ENCODE measurements around the gene BTBD9.

DNA sequence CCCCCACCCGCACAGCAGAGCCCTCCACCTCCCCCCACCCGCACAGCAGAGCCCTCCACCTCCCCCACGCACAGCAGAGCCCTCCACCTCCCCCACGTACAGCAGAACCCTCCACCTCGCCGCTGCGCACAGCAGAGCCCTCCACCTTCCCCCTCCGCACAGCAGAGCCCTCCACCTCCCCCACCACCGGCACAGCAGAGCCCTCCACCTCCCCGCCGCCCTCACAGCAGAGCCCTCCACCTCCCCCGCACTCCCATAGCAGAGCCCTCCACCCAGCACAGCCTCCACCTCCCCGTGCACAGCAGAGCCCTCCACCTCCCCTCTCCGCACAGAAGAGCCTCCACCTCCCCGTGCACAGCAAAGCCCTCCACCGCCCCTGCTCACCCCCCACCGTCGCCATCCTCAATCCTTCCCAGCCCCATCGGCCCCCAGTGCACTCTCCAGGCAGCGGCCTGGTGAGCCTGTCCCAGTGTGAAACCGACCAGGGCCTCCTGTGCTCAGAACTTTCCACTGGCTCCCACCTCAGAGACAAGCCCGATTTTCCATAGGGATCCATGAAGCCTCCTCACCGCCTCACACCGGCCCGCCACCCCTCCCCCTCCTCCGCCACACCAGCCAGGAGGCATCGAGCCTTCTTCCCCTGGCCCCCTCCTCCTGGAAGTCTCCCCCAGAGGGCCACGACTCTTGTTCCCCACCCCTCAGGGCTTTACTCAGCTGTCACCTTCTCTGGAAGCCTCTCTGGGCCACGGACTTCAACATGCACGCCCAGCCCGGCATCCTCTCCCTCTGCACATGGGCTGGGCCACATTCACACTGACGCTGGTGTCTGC, 473.1 kb downstream of the BTBD9 start:
- TF ChIP-seq POLR2A (IDR thresholded peaks at IDR 0.05) (no peak), POLR2AphosphoS5 (IDR thresholded peaks at IDR 0.05) (peak in 1 of 3 donors; percentile 13)
